WTC11 (cell line): ENCODE data around the gene PLA2G2E. TPM values are rescaled to one million over a fixed set of nuclear protein-coding genes. Genes with fewer than 3 reads are reported as not detected.

Experiments
- ATAC-seq: fragments of 200-7000 bp; cut with Tn5 transposase; 2 replicates; pipeline ENCODE4 v1.10.0; 2021; ENCODE audit warnings: mild to moderate bottlenecking, moderate library complexity
- CTCF ChIA-PET: fragments of 300-600 bp; sonication (Branson Sonifier 250); formaldehyde crosslinking; loops from one replicate; lab custom pipeline; 2021; ENCODE audit warnings: antibody characterized with exemption; lab: Charles Lee
- POLR2A ChIA-PET: fragments of 350-600 bp; sonication (Branson Sonifier 250); formaldehyde crosslinking; loops from one replicate; lab custom pipeline; 2021; ENCODE audit warnings: antibody characterized with exemption; lab: Charles Lee
- DNase-seq: peaks from one replicate; pipeline ENCODE4 v3.0.0; 2021; ENCODE audit warnings: low spot score
- H3K27ac Mint-ChIP-seq: 2 replicates; pipeline ENCODE4 v1.8.0; 2021; ENCODE audit warnings: mixed read lengths
- H3K27me3 Mint-ChIP-seq: 2 replicates; pipeline ENCODE4 v1.8.0; 2021; ENCODE audit warnings: low read depth, mild to moderate bottlenecking, moderate library complexity, mixed read lengths
- H3K36me3 Mint-ChIP-seq: 2 replicates; pipeline ENCODE4 v1.8.0; 2021; ENCODE audit warnings: mixed read lengths
- H3K4me1 Mint-ChIP-seq: 2 replicates; pipeline ENCODE4 v1.8.0; 2022; ENCODE audit warnings: mixed read lengths
- H3K4me3 Mint-ChIP-seq: 2 replicates; pipeline ENCODE4 v1.8.0; 2021; ENCODE audit warnings: mild to moderate bottlenecking, moderate library complexity, mixed read lengths
- H3K9me3 Mint-ChIP-seq: 2 replicates; pipeline ENCODE4 v1.8.0; 2021; ENCODE audit warnings: mixed read lengths
- ARID4B ChIP-seq: sonication (generic); formaldehyde crosslinking; IDR thresholded peaks from 2 replicates; pipeline ENCODE4 v1.8.0; 2023; ENCODE audit warnings: missing genetic modification reagents, mild to moderate bottlenecking, borderline replicate concordance
- CTCF ChIP-seq: fragments of 200-600 bp; IDR thresholded peaks from 2 replicates; pipeline ENCODE4 v1.8.0; 2022; ENCODE audit warnings: antibody characterized with exemption
- ESRRA ChIP-seq: sonication (generic); formaldehyde crosslinking; IDR thresholded peaks from 2 replicates; pipeline ENCODE4 v1.8.1; 2022; ENCODE audit warnings: mild to moderate bottlenecking, missing genetic modification reagents, borderline replicate concordance
- FOXJ3 ChIP-seq: sonication (generic); formaldehyde crosslinking; IDR thresholded peaks from 2 replicates; pipeline ENCODE4 v1.9.0; 2021; ENCODE audit warnings: missing genetic modification reagents, mild to moderate bottlenecking, borderline replicate concordance
- FOXK1 ChIP-seq: sonication (generic); formaldehyde crosslinking; IDR thresholded peaks from 2 replicates; pipeline ENCODE4 v1.8.0; 2022; ENCODE audit warnings: mild to moderate bottlenecking, moderate library complexity, missing genetic modification reagents
- FOXP4 ChIP-seq: sonication (generic); formaldehyde crosslinking; IDR thresholded peaks from 2 replicates; pipeline ENCODE4 v1.8.0; 2022; ENCODE audit warnings: mild to moderate bottlenecking, missing genetic modification reagents
- GTF2I ChIP-seq: fragments of 250-450 bp; sonication (Bioruptor Pico); conservative IDR thresholded peaks from 2 replicates; pipeline ENCODE4 v1.4.0; 2021; ENCODE audit warnings: mild to moderate bottlenecking
- HMGA2 ChIP-seq: fragments of 250-450 bp; sonication (Bioruptor Pico); IDR thresholded peaks from 2 replicates; pipeline ENCODE4 v1.4.0; 2021; ENCODE audit warnings: mild to moderate bottlenecking, moderate library complexity
- IRF1 ChIP-seq: sonication (generic); formaldehyde crosslinking; IDR thresholded peaks from 2 replicates; pipeline ENCODE4 v1.8.0; 2023; ENCODE audit warnings: missing genetic modification reagents
- JUN ChIP-seq: sonication (generic); formaldehyde crosslinking; IDR thresholded peaks from 2 replicates; pipeline ENCODE4 v1.8.0; 2023; ENCODE audit warnings: mild to moderate bottlenecking, missing genetic modification reagents
- PRRX2 ChIP-seq: fragments of 250-450 bp; sonication (Bioruptor Pico); IDR thresholded peaks from 2 replicates; pipeline ENCODE4 v1.8.0; 2021; ENCODE audit warnings: mild to moderate bottlenecking
- RELA ChIP-seq: sonication (generic); formaldehyde crosslinking; IDR thresholded peaks from 2 replicates; pipeline ENCODE4 v1.8.1; 2022; ENCODE audit warnings: missing genetic modification reagents, mild to moderate bottlenecking, borderline replicate concordance
- ZBTB21 ChIP-seq: sonication (generic); formaldehyde crosslinking; IDR thresholded peaks from 2 replicates; pipeline ENCODE4 v1.8.1; 2023; ENCODE audit warnings: mild to moderate bottlenecking, missing genetic modification reagents, borderline replicate concordance
- ZNF281 ChIP-seq: sonication (generic); formaldehyde crosslinking; IDR thresholded peaks from 2 replicates; pipeline ENCODE4 v1.8.0; 2023; ENCODE audit warnings: mild to moderate bottlenecking, missing genetic modification reagents
- ZNF317 ChIP-seq: sonication (generic); formaldehyde crosslinking; IDR thresholded peaks from 2 replicates; pipeline ENCODE4 v1.8.1; 2023; ENCODE audit warnings: low read depth, mild to moderate bottlenecking, moderate library complexity, missing genetic modification reagents, borderline replicate concordance
- ZNF396 ChIP-seq: fragments of 250-450 bp; sonication (Bioruptor Pico); IDR thresholded peaks from 2 replicates; pipeline ENCODE4 v1.8.0; 2021; ENCODE audit warnings: mild to moderate bottlenecking, moderate library complexity, borderline replicate concordance
- ZNF425 ChIP-seq: fragments of 250-450 bp; sonication (Bioruptor Pico); conservative IDR thresholded peaks from 2 replicates; pipeline ENCODE4 v1.9.0; 2021; ENCODE audit warnings: mild to moderate bottlenecking
- ZSCAN18 ChIP-seq: fragments of 250-450 bp; sonication (Bioruptor Pico); IDR thresholded peaks from 2 replicates; pipeline ENCODE4 v2.1.2; 2022; ENCODE audit warnings: mild to moderate bottlenecking, moderate library complexity
- total RNA-seq: library from RNA; stranded (reverse); gene quantifications from 3 replicates; pipeline ENCODE4 v1.2.3, GENCODE V29; 2021

Gene PLA2G2E
- total RNA-seq, 1 experiment from 2014 or later, result not detected

- TF ChIP-seq ARID4B (CRISPR knock-in tag), result no peak
- TF ChIP-seq FOXP4, result no peak
- no peak for TF ChIP-seq ZNF425 (CRISPR knock-in tag)
- TF ChIP-seq HMGA2 (CRISPR knock-in tag), result no peak
- TF ChIP-seq ZBTB21 (CRISPR knock-in tag), result no peak
- TF ChIP-seq FOXK1 (CRISPR knock-in tag), result no peak
- TF ChIP-seq ZNF281 (CRISPR knock-in tag), result no peak
- TF ChIP-seq GTF2I, result no peak
- TF ChIP-seq, all 79 proteins: peak for 0
Measured at GRCh38 chr1:19946331-19946751, 22.9 kb upstream of the PLA2G2E start (continued).

GRCh38 chr1:19945914-19946313, 22.5 kb upstream of the PLA2G2E start:
- POLR2A ChIA-PET, result no interaction called here
- H3K9me3 Mint-ChIP-seq, result peaks cover 16% of the 10 kb centered on the region
- CTCF ChIA-PET, result no interaction called here
- DNase-seq (no peak), ATAC-seq (no peak)
- H3K36me3 Mint-ChIP-seq, result peaks cover 3% of the 10 kb centered on the region
- no peak overlapping the region for H3K4me3 Mint-ChIP-seq
- H3K27me3 Mint-ChIP-seq, result 0 out of 2 replicates have a peak, but pooled peaks cover under 1% of the 10 kb centered on the region
- H3K27ac Mint-ChIP-seq, result no peak overlapping the region
- peaks cover 17% of the 10 kb centered on the region for H3K4me1 Mint-ChIP-seq
- TF ChIP-seq FOXJ3 (CRISPR knock-in tag) (no peak), ZNF317 (no peak), ZSCAN18 (no peak), CTCF (no peak), RELA (CRISPR knock-in tag) (no peak), JUN (CRISPR knock-in tag) (no peak), PRRX2 (CRISPR knock-in tag) (no peak), ZNF396 (CRISPR knock-in tag) (no peak), ZNF425 (CRISPR knock-in tag) (no peak), IRF1 (no peak), ESRRA (no peak)
